DOHH2 (cell line): ENCODE results near the gene PRDM11.
"Not testable (repeated sequence)": the region's sequence is repeated elsewhere in the genome, so short reads cannot be mapped to it uniquely, and the experiment has no call there.

Source experiments
- EZH2phosphoT487 ChIP-seq: fragments of 200-600 bp; sonication (generic); IDR thresholded peaks from 2 replicates; pipeline ENCODE4 v1.6.1; 2017; ENCODE audit warnings: borderline replicate concordance, mild to moderate bottlenecking, antibody characterized with exemption, low read length, moderate library complexity, mixed read lengths
- TF ChIP-seq, protein P1 (sequence below): fragments of 200-600 bp; sonication (generic); IDR thresholded peaks from one replicate; pipeline ENCODE4 v1.5.1; 2014; ENCODE audit warnings: antibody characterized with exemption, mild to moderate bottlenecking, low read depth, low read length; ENCODE audit not compliant: poor library complexity, severe bottlenecking

- TF ChIP-seq, protein P1, sequence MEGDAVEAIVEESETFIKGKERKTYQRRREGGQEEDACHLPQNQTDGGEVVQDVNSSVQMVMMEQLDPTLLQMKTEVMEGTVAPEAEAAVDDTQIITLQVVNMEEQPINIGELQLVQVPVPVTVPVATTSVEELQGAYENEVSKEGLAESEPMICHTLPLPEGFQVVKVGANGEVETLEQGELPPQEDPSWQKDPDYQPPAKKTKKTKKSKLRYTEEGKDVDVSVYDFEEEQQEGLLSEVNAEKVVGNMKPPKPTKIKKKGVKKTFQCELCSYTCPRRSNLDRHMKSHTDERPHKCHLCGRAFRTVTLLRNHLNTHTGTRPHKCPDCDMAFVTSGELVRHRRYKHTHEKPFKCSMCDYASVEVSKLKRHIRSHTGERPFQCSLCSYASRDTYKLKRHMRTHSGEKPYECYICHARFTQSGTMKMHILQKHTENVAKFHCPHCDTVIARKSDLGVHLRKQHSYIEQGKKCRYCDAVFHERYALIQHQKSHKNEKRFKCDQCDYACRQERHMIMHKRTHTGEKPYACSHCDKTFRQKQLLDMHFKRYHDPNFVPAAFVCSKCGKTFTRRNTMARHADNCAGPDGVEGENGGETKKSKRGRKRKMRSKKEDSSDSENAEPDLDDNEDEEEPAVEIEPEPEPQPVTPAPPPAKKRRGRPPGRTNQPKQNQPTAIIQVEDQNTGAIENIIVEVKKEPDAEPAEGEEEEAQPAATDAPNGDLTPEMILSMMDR: not testable (repeated sequence)
- TF ChIP-seq EZH2phosphoT487: not testable (repeated sequence)
Observed at GRCh38 chr11:45249372-45249771, 102.9 kb downstream of the PRDM11 start.
